Bone marrow (tissue), 2 donors: ENCODE data around the gene ELL.
"Not testable (repeated sequence)": the region's sequence is repeated elsewhere in the genome, so short reads cannot be mapped to it uniquely, and the experiment has no call there.

ENCODE experiments used
- DNase-seq, 2 donors: peaks; one replicate each; lab custom pipeline; 2025; lab: John Stamatoyannopoulos, UW

The ELL gene

DNA sequence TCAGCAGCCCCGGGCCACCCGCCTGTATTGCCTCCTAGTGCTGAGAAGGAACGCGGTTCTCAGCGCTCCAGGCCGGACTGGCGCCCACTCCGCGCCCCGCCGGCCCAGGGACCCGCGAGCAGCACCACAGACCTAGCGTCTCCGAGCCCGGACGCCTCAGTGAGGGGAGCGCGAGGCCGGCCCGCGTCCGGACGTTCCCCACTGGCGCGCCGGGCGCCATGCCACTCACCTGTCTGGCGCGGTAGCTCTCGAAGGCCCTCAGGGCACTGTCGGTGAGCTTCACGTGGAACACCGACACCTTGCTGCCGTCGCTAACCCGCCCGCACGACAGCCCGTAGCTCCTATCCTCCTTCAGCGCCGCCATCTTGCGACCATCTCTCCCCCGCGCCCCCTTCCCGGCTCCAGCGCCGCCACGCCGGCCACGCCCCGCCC is at the start of gene ELL:
Gene ELL (minus strand): TSS at position 379 of the 432 bp plus-strand sequence. CDS start 15 bp downstream, at position 364.
- DNase-seq = no peak

DNA sequence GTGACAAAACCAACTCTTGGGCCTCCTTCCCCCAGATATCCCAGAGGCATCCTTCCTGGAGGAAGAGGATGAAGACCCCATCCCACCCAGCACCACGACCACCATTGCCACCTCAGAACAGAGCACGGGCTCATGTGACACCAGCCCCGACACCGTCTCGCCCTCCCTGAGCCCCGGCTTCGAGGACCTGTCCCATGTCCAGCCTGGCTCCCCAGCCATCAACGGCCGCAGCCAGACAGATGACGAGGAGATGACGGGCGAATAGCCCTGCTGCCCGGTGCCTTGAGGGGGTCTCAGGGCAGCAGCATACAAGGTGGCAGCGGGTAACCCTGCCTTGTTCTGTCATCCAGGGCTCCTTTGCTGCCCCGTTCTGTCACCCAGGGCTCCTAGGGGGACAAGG is 46.5 kb upstream of the ELL start:
- no peak for DNase-seq

DNA sequence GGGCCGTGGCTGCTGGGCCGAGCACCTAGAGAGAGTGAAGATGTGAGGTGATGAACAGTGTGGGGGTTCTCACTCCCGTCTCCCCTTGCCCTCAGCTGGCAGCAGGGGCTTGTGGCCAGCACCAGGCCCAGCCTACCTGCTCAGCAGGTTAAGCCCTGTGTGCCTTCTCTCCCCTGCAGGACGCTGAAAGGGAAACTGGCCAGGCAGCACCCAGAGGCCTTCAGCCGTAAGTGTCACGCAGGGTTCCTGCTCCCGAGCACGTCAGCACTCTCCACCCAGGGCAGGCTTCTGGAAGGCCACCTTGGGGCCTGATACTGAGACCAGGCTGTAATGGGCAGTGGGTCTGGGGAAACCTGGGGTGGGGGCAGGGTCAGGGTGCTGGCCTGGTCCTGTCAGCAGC is 45.1 kb upstream of the ELL start:
- no peak for DNase-seq

DNA sequence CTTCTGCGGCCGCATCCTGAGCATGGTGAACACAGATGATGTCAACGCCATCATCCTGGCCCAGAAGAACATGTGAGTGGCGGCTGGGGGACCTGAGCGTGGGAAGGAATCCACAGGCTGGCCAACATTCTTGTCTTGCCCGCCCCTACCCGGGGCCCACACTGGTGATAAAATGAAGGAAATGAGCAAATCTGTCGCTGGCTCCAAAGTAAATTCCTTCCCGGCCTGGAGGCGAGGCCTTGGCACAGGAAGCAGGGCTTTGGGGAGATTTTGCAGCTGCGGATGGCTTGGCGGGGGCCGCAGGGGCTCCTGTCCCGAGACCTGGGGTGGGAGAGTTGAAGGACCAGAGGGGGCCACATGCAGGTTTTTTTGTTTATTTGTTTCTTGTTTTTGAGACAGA is 40.2 kb upstream of the ELL start:
- DNase-seq = no peak

DNA sequence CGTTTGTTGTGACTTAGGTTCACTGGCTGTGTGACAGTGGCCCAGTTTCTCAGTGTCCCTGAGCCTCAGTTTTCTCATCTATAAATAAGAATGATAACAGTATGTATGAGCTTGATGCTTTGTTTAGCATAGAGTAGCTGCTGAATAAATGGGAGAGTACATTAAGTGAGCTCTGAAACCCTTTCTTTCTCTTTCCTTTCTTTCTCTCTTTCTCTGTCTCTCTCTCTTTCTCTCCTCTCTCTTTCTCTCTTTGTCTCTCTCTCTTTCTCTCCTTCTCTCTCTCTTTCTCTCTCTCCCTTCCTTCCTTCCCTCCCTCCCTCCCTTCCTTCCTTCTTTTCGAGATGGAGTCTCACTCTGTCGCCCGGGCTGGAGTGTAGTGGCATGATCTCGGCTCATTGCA is 37.8 kb upstream of the ELL start:
- DNase-seq = no peak

- DNase-seq = no peak
These were observed 36.7 kb upstream of the ELL start for GRCh38 chr19:18558604-18559003.

- no peak for DNase-seq
These were observed 36.3 kb upstream of the ELL start for GRCh38 chr19:18558202-18558555.

GRCh38 chr19:18557411-18558201 is 35.7 kb upstream of the ELL start, which contains the start of gene KXD1:
KXD1 (plus strand) TSS chr19:18557870; CDS start chr19:18562057, 4,187 bp downstream.
- DNase-seq = peak; percentile 79 to 97

GRCh38 chr19:18551631-18552030 is 29.8 kb upstream of the ELL start:
- no peak for DNase-seq

DNA sequence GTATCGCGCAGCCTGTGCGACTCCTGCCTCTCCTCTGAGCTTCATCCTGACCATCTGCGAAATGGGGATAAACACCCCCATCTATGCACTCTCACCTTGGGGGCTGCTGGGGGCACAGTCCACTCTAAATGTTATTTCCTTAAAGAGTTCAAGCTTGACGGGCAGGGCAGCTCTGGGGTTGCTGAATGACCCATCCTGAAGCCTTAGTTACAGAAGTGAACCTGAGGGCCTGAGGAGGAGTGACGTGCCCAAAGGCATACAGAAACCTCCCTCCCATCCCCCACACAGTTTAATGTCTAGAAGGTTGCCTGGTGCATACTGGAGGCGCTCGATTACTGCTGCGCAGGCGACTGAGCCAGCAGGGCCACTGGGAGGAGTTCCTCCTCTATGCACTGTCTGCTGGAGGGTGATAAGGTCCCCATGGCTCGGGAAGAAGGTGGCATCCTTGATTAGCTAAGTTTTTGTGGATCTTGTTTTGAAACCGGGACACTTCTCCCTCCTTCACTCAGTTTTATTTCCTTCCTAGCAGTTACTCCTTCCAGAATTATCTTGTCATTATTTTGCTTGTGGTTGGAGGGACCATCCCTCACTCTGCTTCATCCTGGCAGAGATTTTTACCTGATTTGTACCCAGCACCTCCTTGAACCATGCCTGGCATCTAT is 22.1 kb upstream of the ELL start:
- peak; percentile 46 to 50 for DNase-seq

GRCh38 chr19:18542941-18543813 is 21.3 kb upstream of the ELL start, which contains the start of gene FKBP8:
FKBP8 (minus strand) TSS chr19:18543573; CDS start chr19:18541970, 1,603 bp downstream.
- DNase-seq = peak; percentile 62 to 76

DNA sequence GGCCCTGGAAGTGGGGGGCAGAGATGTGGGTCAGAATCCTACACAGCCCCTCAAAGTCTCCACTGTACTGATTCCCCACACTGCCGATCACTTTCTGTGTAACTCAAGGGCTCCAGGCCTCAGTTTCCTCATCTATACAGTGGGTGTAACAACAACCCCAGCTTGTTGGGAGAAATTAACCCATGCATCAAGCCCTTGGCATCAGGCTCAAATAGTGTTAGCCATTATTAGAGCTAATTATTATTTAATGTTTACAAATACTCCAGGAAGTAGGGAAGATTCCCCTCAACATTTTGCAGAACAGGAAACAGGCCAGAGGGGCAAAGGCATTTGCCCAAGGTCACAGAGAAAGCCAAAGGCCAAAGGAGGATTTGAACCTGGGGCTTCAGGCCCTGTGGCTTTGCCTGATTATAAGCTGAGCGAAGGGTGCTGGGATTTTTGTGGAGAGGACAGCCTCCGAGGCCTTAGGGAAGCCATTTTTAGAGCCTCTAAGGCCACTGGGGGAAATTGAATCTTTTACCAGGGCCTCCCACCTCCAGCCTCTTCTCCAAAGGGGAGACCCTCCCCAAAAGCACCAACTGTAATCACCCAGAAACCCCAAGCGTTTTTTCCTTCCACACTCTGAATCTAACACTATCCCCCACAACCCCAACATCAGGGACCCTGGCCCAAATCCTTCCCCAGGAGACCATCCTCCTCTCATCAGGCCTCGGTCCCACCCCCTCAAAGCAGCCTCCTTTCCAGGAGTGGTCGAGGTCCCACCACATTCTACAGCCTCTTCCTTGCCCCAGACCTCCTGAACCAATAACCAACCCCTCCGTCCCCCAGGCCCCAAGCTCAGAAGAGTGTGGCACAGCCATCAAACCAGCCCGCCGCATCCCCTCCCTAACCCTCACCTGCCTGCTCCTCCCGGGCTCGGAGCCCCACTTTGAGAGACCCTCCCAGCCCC is 20.4 kb upstream of the ELL start:
- DNase-seq = no peak

DNA sequence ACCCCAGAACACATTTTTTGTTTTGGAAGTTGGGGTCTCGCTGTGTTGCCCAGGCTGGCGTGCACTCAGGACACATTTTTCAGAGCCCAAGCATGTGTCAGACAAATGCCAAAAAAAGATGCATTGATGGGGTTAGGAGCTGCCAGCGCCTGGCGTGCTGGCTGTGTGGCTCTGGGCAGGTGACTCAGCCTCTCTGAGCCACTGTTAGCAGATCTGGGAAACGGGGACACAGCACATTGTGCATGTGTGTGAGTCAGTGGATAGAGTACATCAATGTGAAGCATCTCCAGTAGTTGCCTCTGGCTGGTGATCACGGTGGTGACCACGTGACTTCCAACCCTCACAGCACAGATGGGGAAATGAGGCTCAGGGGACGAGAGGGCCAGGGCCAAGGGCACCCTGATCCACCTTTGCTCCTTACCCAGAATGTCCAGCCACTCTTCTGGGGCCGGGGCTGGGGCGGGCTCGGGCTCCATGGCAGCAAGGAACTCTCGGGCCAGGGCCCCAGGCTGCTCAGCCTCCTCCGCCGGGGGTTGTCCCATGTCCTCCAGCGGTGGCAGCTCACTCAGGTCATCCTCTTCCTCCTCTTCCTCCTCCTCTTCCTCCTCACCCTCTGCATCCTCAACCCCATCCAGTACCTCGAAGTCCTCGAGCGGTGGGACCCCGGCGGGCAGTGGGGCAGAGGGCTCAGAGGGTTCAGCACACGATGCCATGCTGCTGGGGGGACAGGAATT is 19.6 kb upstream of the ELL start:
- no peak for DNase-seq

DNA sequence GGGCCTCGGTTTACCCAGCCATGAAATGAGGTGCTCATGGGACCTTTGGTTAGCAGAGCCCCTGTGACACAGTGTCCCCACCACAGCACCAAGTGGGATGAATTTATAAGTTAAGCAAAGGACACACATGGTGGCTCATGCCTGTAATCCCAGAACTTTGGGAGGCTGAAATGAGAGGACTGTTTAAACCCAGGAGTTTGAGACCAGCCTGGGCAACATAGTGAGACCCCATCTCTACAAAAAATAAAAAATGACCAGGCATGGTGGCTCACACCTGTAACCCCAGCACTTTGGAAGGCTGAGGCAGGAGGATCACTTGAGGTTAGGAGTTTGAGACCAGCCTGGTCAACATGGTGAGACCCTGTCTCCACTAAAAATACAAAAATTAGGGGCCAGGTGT is 18.3 kb upstream of the ELL start:
- not testable (repeated sequence) for DNase-seq

DNA sequence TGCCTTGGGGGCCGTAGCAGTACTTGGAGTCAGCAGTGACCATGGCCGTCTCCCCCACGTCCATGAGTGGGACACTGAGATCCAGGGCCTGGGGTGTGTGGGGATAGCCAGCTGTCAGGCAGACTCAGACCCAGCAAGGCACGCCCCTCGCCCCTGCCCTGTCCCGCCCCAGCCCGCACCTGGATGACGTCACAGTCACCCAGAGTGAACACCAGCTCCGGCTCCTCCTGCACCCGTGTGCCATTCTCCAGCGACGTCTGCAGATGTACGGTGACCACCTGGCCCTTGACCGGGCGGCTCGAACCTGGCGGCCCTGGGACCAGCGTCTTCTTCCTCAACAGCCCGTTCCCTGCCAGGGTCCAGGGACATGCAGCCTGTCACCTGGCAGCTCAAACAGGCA is 17.5 kb upstream of the ELL start:
- no peak for DNase-seq

DNA sequence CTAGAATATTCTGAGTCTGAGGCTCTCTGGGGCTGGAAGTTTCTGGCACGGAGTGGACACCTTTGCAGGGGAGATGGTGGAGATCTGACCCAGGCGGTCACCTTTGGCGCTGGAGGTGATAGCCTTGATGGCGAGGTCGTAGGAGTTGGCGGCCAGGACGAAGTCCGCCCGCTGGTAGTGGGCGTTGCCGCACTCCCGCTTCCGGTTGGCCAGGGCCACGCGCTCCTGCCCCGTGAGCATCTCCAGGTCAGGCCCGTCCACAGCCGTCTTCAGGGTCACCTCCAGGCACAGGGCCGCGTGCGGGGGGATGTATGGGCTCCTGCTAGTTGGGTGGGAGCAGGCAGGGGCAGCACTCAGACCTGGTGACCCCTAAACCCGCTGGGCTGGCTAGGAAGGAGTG is 16.2 kb upstream of the ELL start:
- DNase-seq = no peak

- no peak for DNase-seq
These were observed 15.6 kb upstream of the ELL start for GRCh38 chr19:18537431-18537830.

DNA sequence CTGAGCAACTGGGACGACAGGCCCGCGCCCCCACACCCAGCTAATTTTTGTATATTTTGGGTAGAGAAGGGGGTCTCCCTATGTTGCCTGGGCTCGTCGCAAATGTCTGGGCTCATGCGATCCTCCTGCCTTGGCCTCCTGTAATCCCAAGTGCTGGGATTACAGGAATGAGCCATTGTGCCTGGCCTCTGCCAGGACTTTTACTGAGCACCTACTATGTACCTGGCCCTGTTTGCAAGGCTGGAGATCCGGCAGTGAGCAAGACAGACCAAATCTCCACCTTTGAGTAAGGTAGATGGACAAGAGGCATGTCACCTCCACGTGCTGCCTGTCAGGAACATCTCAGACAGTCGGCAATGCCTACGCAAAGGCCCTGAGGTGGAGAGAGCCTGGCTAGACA is 14.6 kb upstream of the ELL start:
- DNase-seq = no peak

DNA sequence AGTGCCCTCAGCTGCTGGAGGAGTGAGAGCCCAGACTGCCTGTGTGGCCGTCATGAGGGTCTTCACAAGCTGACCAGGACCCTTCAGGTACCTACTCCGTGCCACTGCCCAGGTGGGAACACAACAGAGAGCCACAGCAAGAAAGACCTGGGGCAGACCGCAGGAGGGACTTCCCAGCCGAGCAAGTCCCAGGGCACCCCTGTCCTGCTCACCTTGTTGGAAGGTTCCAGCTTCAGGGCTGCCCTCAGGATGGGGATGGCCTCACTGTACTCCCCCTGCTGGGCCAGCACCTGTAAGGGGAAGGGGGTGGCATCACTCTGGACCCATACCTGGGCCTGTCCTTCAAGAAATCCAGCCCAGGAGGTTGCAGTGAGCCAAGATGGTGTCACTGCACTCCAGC is 11.2 kb upstream of the ELL start:
- DNase-seq = no peak

GRCh38 chr19:18532168-18532890 is 10.5 kb upstream of the ELL start:
- no peak for DNase-seq
